Activated T-cell treated with anti-CD3 and anti-CD28 coated beads, Interleukin-2, amount 50 U/mL, for 72 hours (primary cell): ENCODE data around the gene ELFN1. TPM values are rescaled to one million over a fixed set of nuclear protein-coding genes. Genes with fewer than 3 reads are reported as not detected.

Experiments used
- ATAC-seq, 2 donors: fragments of 150-1000 bp; cut with Tn5 transposase; replicated peaks in 1 of 2; 2 replicates each; pipeline ENCODE4 v1.10.0; 2021; ENCODE audit warnings: moderate library complexity in 2 of 2, mild to moderate bottlenecking in 1 of 2
- DNase-seq, 2 donors: peaks; one replicate each; pipeline ENCODE4 v3.0.0; 2021 to 2022; ENCODE audit warnings: mixed read lengths in 1 of 2
- H3K27ac Mint-ChIP-seq: one replicate; pipeline ENCODE4 v1.8.0; 2022; ENCODE audit warnings: mild to moderate bottlenecking, moderate library complexity, mixed read lengths
- H3K27me3 Mint-ChIP-seq: one replicate; pipeline ENCODE4 v1.8.0; 2022; ENCODE audit warnings: low read depth, mixed read lengths
- H3K36me3 Mint-ChIP-seq, 2 donors: one replicate each; pipeline ENCODE4 v1.8.0; 2022; ENCODE audit warnings: mixed read lengths in 2 of 2, mild to moderate bottlenecking in 1 of 2; ENCODE audit not compliant: insufficient read depth in 2 of 2
- H3K4me1 Mint-ChIP-seq: one replicate; pipeline ENCODE4 v1.8.0; 2022; ENCODE audit warnings: low read depth, mixed read lengths
- H3K4me3 Mint-ChIP-seq, 2 donors: one replicate each; pipeline ENCODE4 v1.8.0; 2022; ENCODE audit warnings: mild to moderate bottlenecking in 2 of 2, mixed read lengths in 2 of 2, moderate library complexity in 2 of 2
- H3K9me3 Mint-ChIP-seq, 2 donors: one replicate each; pipeline ENCODE4 v1.8.0; 2022; ENCODE audit warnings: mixed read lengths in 2 of 2
- total RNA-seq, 2 donors: library from RNA; stranded (reverse); gene quantifications; one replicate each; pipeline ENCODE4 v1.2.3, GENCODE V29; 2022

The ELFN1 gene
- total RNA-seq, 2 donors from 2014 or later = not detected

DNA sequence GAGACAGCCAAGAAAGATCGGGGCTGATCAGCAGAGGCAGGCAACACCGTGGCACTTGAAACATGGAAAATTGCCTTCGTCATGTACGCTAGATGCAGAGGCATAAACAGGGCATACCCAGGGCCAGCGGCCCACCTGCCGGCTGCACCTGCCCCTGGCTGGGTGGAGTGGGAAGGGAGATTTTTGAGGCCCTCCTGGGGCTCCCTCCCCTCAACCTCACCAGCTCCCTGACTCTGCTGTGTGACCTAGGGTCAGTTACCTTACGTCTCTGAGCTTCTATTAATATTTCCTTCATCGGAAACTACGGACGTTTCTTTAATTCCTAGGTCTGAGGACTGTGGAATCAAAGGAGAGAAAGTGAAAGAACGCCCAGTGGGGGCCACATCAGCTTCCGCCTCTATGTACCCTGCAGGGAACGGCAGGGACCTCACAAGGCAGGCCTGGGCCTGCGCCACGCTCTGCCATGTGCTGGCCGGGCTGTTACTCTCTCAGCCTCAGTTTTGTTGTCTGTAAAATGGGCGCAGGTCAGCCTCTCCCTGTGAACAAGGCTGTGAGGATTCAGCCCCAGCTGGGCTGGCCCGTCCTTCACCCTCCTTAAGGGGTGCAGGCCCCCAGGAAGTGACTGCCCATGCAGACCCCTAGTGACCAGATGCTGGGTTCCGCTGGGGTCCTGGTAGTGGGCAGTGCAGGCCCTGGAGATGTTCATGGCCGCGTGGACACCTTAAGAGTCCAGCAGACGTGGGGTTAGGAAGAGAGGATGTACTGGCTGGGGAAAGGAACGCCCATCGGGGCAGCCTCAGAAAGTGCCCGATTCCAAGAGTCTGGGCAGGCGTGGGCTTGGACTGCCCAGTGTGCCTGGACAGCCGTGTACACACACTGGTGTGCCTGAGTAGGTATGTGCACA, 22.7 kb downstream of the ELFN1 start:
- Mint-ChIP-seq H3K9me3 (peaks cover 2 to 5% of the 10 kb centered on the region in 2 donors), H3K4me1 (no peaks in the 10 kb centered on the region), H3K27ac (no peak overlapping the region), H3K27me3 (peaks cover 8% of the 10 kb centered on the region), H3K36me3 (peaks cover 0 to 2% of the 10 kb centered on the region in 2 donors), H3K4me3 (no peak overlapping the region)
- DNase-seq (no peak), ATAC-seq (no peak)

DNA sequence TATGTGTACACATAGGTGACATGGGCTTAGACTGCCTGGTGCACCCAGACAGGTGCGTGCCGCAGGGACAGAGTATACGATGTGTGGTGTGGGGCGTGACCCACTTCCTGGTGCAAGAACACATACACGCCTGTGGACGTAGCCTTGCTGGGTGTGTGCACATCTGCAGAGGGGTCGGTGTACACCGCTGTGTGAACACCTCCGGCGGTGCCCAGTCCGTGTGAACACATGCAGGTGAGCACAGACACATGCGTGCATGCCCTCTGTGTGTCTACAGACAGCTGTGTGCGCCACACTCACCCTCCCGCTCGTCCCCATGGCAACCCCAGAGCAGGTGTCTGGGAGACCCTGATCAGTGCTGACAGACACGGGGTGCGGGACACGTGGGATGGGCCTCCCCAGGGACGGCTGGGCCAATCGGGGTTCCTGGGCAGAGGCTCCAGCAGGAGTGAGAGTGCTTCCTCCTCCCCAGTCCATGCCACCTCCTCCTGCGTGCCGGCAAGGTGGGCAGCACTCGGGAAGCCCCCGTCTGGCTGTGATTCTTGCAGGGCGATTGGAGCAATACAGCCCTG, 23.4 kb downstream of the ELFN1 start:
- no peak overlapping the region for H3K27ac Mint-ChIP-seq
- DNase-seq (no peak), ATAC-seq (no peak)
- H3K36me3 Mint-ChIP-seq = peaks cover 0 to 2% of the 10 kb centered on the region in 2 donors
- H3K9me3 Mint-ChIP-seq = peaks cover 2 to 5% of the 10 kb centered on the region in 2 donors
- peaks cover 8% of the 10 kb centered on the region for H3K27me3 Mint-ChIP-seq
- no peak overlapping the region for H3K4me3 Mint-ChIP-seq
- H3K4me1 Mint-ChIP-seq = no peaks in the 10 kb centered on the region

DNA sequence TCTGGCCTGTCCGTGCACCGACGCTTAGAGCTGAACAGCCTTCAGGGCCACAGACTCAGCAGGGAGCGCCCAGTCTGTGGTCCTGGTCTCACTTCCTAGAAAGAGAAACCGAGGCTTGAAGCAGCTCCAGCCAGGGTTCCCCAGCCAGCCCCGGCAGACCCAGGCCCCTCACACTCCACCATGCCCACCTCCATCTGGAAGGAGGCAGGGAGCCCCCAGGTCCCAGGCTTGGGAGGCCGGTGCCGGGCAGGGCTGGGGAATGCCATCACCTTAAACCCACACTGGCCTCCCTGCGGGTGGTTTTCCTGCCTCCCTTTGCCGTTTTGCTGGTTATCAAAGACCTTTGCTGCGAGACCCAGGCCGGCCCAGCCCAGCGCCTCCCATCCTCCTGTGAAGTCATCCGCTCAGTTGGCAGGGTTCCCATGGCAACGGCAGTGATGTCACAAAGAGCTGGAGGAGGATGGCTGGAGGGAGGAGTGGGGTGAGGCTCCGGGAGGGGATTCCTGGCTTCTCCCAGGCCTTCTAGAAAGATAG, 24.0 kb downstream of the ELFN1 start:
- H3K27ac Mint-ChIP-seq = no peak overlapping the region
- peaks cover 2 to 5% of the 10 kb centered on the region in 2 donors for H3K9me3 Mint-ChIP-seq
- H3K4me1 Mint-ChIP-seq = no peaks in the 10 kb centered on the region
- peaks cover 8% of the 10 kb centered on the region for H3K27me3 Mint-ChIP-seq
- H3K36me3 Mint-ChIP-seq = peaks cover 0 to 1% of the 10 kb centered on the region in 2 donors
- DNase-seq (no peak), ATAC-seq (no peak)
- H3K4me3 Mint-ChIP-seq = no peak overlapping the region

DNA sequence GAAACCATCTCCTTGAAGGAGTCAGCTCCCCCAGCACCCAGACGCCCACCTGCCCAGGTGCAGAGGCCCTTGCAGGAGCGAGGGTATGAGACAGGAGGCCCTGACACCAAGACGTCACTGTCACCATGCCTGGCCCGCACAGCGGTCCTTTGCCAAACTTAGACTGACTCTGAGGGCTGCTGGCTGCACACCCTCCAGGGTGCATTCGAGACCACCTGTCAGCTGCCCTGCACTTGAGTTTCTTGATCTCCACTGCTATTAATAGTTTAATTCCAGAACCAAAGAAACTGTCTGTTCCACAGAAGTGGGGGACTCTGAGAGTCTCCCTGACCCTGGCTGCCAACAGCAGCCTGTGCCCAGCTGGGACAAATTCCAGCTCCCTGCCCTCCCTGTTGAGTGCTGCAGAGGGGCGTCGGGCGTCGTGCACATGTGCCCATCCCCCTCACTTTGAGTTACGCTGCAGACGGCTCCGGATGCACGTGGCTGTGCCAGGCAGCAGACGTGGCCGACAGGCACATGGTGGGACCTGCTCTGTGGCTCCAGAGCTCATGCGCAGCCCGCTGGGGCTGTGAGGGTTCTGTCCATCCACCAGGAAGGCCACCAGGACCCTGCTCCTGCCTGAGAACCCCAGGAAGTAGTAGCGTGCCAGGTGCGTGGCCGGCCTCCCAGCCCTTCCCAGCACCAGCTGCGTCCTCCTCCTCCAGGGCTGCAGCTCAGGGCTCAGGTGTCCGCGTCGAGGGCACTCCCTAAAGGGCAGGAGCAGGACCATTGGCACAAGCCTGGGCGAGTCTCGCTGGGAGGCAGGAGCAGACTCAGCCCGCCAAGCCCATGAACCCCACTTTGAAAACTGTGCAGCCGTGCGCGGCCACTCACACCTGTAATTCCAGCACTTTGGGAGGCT, 24.8 kb downstream of the ELFN1 start:
- Mint-ChIP-seq H3K4me3 (no peak overlapping the region), H3K4me1 (no peaks in the 10 kb centered on the region), H3K27me3 (peaks cover 8% of the 10 kb centered on the region), H3K27ac (no peak overlapping the region), H3K36me3 (no peaks in the 10 kb centered on the region), H3K9me3 (peaks cover 2 to 3% of the 10 kb centered on the region in 2 donors)
- ATAC-seq = no peak
- no peak for DNase-seq

DNA sequence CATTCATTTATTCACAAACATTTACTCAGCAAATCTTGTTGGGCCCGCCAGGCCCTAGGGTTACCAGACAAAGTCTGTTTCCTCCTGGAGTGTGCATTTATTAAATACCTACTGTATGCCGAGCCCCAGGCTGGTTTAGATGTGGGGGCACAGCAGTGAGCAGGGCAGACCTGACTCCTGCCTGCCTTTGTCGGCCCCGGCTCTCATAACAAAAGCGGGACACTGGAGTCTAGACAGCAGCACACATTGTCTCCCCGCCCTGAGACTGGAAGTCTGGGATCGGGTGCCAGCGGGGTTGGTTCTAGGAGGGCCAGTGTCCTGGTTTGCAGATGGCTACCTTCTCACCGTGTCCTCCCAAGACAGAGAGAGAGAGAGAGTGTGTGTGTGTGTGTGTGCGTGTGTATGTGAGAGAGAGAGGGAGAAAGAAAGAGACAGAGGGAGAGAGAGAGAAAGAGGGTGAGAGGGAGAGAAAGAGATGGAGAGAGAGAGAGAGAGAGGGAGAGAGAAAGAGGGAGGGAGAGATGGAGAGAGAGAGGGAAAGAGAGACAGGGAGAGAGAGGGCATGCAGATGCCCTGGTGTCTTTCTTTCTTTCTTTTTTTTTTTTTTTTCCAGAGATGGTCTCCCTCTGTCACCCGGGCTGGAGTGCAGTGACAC, 25.9 kb downstream of the ELFN1 start:
- DNase-seq (no peak), ATAC-seq (no peak)
- Mint-ChIP-seq H3K9me3 (no peaks in the 10 kb centered on the region), H3K27me3 (no peaks in the 10 kb centered on the region), H3K36me3 (no peaks in the 10 kb centered on the region), H3K27ac (no peak overlapping the region), H3K4me1 (no peaks in the 10 kb centered on the region), H3K4me3 (no peak overlapping the region)

DNA sequence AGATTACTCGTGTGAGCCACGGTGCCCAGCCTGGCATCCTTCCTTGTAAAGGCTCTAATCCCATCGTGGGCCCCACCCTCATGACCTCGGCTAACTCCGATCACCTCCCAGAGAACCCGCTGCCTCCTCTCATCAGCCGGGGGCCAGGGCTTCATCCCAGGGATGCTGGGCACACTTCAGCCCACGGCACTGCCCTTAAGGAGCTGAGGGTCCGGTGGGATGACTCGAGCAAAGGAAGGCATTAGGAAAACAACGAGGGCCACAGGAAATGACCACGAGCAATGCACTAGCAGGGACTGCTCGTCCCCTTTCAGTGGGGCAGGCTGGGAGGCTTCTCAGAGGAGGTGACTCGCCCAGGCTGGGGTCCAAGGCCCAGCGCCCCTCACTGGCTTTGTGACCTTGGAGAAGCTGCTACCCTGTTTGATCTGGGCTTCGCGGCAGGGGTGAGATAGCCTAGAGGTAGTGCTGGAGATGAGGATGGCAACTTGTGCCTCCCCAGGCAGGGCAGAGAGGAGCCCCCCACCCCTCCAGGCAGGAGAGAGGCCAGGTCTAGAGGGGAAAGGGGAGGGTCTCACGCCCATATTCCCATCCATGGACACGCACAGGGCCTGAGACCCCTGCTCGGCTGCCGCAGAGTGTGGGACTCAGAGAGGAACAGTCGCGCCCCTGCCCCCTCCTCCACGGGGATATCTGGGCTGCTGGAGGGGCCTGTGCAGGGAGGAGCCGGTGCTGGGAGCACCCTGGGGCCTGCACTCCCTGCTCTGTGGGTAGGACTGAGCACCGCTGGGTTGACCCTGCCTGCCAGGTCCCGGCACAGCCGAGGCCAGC, 26.8 kb downstream of the ELFN1 start:
- no peak for ATAC-seq
- Mint-ChIP-seq H3K27me3 (no peaks in the 10 kb centered on the region), H3K27ac (no peak overlapping the region), H3K36me3 (no peaks in the 10 kb centered on the region), H3K4me1 (no peaks in the 10 kb centered on the region), H3K9me3 (no peaks in the 10 kb centered on the region), H3K4me3 (no peak overlapping the region)
- no peak for DNase-seq

DNA sequence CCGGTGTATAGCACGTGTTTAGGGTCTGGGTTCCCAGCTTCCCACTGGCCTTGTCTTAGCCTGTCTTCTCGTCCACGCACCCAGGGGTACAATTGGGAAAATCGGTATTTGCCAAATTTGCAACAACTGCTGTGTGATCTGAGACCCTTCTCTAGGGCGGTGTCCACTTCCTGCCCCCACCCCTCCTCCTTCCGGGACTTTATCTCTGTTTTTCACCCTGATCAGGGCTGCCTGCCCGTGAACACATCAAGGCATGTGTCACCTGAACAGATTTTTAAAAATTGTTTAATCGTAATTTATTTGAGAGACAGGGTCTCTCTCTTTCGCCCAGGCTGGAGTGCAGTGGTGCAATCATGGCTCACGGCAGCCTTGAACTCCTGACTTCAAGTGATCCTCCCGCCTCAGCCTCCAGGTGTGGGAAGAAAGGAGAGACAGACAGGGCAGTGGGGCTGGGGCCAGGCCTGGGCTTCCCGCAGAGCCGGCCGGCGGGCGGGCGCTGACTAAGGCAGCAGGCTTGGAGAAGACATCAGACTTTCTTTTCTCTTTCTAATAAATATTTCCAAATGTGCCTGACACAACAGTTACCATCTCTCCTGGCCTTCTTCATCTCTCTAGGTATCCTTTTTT, 27.5 kb downstream of the ELFN1 start:
- Mint-ChIP-seq H3K27me3 (no peaks in the 10 kb centered on the region), H3K27ac (no peak overlapping the region), H3K4me1 (no peaks in the 10 kb centered on the region), H3K9me3 (no peaks in the 10 kb centered on the region), H3K36me3 (no peaks in the 10 kb centered on the region), H3K4me3 (no peak overlapping the region)
- ATAC-seq (no peak), DNase-seq (no peak)

DNA sequence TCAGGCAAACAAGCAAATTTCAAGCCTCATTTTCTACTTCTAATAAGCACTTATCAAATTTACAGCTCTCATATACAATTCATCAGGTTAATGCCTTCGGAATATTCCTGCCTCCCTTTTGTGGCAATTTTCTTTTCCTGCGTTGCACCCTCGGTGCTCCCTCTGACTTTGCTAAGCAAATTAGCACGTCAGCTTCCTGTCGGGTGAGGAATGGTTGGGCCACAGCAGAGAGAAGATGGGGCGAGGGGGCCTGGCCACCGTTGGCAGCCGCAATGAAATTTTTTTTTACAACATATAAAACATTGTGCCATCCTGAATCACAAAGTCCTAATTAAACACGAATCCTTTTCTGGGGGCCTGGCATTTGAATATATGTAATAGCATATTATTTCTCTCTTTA, 28.1 kb downstream of the ELFN1 start:
- peaks cover 2 to 5% of the 10 kb centered on the region in 2 donors for H3K9me3 Mint-ChIP-seq
- DNase-seq = no peak

DNA sequence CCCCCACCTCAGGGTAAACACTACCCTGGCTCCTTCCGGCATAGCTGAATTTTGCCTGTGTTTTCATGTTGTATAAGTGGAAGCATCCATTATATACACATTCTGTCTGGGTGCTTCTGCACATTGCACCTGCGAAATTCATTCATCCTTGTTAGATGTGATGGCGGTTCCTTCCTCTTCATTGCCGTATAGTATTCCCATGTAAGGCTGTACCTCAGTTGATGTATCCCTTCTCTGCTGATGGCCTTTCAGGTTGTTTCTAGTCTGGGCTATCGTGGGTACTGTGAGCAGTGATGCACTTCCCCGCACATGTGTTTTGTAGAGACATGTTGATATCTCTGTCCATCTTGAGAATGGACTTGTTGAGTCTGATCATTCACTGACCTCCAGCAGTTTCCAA, 28.9 kb downstream of the ELFN1 start:
- ATAC-seq (no peak), DNase-seq (no peak)
- no peaks in the 10 kb centered on the region for H3K27me3 Mint-ChIP-seq
- H3K36me3 Mint-ChIP-seq = peaks cover 4 to 5% of the 10 kb centered on the region in 2 donors
- no peak overlapping the region for H3K4me3 Mint-ChIP-seq
- no peaks in the 10 kb centered on the region for H3K4me1 Mint-ChIP-seq
- peaks cover 3 to 5% of the 10 kb centered on the region in 2 donors for H3K9me3 Mint-ChIP-seq
- H3K27ac Mint-ChIP-seq = no peak overlapping the region

More for the DNA sequence above, 28.1 kb downstream of the ELFN1 start:
- Mint-ChIP-seq H3K27me3 (no peaks in the 10 kb centered on the region), H3K27ac (no peak overlapping the region), H3K4me1 (no peaks in the 10 kb centered on the region), H3K36me3 (peaks cover 2 to 4% of the 10 kb centered on the region in 2 donors), H3K4me3 (no peak overlapping the region)
- no peak for ATAC-seq

DNA sequence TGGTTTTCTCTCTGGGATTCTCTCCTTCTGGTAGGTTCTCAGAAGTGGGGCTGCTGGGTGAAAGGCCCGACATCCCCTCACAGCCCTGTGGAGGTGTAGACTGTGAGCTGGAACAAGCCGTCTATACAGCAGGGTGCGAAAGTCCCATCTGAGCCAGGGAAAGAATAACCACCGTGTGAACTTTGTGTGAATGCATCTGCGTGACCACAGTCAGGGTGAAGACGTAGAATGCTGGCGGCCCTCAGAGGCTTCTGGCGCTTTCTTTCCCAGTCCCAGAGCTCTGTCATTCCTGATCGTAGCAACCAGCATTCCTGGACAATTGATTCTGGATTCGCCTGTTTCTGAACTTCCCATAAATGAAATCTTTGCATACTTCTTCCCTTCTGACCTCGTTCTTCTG, 30.0 kb downstream of the ELFN1 start:
- DNase-seq = no peak
- Mint-ChIP-seq H3K27me3 (no peaks in the 10 kb centered on the region), H3K4me3 (no peak overlapping the region), H3K4me1 (no peaks in the 10 kb centered on the region), H3K36me3 (peaks cover 4 to 5% of the 10 kb centered on the region in 2 donors), H3K9me3 (peaks cover 3 to 5% of the 10 kb centered on the region in 2 donors), H3K27ac (no peak overlapping the region)
- no peak for ATAC-seq

DNA sequence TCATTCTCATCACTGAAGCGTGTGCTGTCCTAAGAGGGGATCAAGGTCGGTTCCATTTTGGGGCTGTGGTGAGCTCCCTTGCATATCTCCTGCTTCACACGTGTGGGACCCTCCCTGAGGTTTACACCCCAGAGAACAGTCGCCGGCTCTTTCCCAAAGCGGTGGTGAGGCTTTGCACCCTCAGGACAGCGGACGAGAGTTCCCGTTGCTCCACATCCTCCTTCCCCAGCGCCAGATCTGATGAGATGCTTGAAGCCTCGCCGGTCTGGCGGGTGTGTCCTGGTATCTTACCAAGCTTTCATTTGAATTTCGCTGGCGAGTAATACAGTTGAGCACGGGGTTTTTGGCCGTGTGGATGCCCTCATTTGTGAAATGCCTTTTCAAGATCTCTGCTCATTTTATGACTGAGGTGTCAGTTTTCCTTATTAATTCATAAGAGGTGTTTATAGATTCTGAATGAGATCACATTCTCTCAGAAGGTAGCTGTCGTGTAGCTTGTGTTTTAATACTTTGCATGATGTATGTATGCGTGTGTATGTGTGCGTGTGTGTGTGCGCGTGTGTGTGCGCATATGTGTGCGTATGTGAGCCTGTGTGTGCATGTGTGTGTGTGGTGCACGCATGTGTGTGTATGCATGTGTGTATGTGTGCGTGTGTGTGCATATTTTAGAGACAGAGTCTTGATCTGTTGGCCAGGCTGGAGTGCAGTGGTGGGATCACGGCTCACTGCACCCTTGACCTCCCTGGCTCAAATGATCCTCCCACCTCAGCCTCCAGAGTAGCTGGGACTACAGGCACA, 30.7 kb downstream of the ELFN1 start:
- no peak overlapping the region for H3K27ac Mint-ChIP-seq
- ATAC-seq (no peak), DNase-seq (no peak)

More for the DNA sequence above, 30.7 kb downstream of the ELFN1 start:
- Mint-ChIP-seq H3K4me1 (no peaks in the 10 kb centered on the region), H3K9me3 (peaks cover 3 to 5% of the 10 kb centered on the region in 2 donors), H3K4me3 (no peak overlapping the region), H3K36me3 (peaks cover 4 to 5% of the 10 kb centered on the region in 2 donors), H3K27me3 (no peaks in the 10 kb centered on the region)
